ENCODE data around the gene APOBEC4.

The APOBEC4 gene

DNA sequence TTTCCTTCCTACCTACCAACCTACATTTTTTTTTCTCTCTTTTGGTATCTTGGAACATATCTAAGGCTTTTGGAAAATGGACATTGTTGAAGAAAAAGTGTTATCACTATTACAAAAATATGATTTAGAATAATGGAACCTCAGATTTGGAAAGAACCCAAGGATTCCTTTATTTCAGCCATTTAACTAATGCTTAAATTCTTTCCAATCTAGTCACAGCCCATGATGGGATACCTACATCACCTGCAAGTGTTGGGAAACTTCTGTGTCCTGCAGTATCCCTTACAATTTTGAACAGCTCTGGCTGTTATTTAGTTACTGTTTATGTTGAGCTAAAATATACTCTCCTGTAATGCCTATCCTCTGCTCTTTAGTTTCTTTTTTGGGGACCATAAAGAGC lies 22.3 kb upstream of the APOBEC4 start:
- DNase-seq (ENCODE audit: low read depth in 1 of 2, low spot score in 1 of 2) = no peak

DNA sequence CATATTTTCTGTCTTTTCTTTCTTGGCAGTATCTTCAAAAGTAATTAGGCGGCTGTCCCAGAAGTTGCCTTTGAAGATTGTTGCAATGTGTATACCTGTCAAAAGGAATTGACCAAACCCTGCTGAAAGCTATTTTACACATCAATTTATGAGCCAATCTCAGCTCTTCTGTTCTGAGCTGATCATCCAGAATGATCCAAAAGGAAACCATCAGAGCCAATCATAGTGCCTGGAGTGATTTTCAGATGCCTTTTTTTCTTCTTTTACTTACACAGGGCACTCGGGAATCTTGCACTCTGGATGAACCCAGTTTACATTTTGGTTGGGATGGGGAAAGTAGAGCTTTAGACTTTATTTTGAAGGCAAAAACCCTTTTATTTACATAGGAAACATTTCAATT lies 21.8 kb upstream of the APOBEC4 start:
- DNase-seq (ENCODE audit: low read depth in 1 of 2, low spot score in 1 of 2) = no peak

DNA sequence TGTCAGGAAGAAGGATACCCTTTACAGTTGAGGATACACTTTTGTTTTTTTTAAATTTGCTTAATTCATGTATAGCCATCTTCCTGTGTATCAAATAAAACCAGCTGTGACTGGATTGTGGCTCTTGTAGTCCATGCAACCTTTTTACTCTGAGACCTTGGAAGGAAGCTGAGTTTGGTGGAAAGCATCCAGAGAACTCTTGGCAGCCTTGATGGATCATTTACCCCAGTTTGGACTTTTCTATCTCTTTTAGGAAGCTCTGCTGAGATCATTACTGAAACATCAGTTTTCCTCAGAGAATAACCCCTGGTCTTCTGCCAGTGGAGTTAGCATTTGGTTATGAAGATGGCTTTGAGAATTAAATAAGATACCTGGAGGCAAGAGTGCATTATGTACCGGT lies 21.2 kb upstream of the APOBEC4 start:
- DNase-seq (ENCODE audit: low read depth in 1 of 2, low spot score in 1 of 2) = no peak

DNA sequence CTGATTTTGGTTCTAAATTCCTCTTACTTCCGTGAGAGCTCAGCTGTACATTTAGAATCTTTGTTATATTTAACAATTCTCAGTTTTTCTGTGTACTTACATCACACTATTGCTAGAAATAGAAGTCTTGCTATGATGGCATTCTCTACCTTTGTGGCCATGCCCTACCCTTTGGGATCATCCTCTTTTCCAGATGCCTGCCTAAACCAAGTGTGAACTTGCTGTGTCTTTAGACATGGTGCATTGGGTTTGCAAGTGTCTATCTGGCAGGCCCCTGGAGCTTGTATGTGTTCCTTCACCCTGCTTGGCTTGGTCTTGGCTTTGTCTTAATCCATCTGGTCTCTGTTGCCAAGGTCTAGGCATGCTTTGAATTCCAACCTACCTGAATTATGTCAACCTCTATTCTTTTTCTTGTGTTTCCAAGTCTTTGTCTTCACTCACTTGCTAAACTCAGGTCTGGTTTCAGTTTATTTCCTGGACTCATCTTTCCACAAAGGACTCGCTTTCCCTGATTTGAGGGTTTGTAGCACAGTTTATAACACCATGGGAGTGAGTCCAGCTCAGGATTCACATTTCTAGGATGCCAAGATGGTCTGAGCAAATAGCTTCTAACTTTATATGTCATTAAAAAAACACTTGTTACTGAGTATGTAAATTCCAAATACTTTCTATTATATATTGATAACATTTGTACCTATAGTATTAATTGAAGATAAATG lies 20.6 kb upstream of the APOBEC4 start:
- DNase-seq (ENCODE audit: low read depth in 1 of 2, low spot score in 1 of 2) = no peak

DNA sequence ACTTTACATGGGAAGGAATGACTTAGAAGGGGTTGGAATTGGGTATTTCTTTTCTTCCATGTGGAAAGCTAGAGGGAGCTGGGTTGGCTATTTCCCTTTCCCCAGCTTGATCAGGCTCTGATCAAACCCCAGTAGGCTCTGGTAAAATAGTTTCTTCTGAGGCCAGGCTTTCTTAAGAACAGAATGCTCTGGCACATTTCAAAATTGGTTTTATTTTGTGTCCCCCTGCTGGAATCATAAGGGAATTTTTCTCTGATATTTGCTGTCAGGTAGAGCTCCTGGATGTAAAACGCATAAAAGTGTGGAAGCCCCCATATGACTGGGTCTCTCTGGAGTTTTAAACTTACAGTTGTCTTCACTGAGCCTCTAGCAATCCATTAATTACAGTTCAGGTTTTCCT lies 17.1 kb upstream of the APOBEC4 start:
- no peak for DNase-seq (ENCODE audit: low read depth in 1 of 2, low spot score in 1 of 2)

DNA sequence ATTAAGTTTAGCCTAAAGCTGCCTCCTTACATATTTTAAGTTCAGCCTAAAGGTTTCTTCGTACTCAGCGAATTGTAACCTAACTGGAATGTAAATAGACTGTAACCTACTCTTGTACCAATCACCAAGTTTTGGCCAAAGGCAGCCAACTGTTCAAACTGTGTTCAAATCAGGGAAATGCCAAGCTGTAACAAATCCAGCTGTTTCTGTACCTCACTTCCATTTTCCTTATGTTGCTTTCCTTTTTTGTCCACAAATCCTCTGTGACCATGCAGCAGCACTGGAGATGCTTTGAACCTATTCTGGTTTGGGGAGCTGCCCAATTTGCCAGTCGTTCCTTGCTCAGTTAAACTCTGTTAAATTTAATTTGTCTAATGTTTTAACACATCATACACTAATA lies 3.2 kb upstream of the APOBEC4 start:
- DNase-seq (ENCODE audit: low read depth in 1 of 2, low spot score in 1 of 2) = no peak

DNA sequence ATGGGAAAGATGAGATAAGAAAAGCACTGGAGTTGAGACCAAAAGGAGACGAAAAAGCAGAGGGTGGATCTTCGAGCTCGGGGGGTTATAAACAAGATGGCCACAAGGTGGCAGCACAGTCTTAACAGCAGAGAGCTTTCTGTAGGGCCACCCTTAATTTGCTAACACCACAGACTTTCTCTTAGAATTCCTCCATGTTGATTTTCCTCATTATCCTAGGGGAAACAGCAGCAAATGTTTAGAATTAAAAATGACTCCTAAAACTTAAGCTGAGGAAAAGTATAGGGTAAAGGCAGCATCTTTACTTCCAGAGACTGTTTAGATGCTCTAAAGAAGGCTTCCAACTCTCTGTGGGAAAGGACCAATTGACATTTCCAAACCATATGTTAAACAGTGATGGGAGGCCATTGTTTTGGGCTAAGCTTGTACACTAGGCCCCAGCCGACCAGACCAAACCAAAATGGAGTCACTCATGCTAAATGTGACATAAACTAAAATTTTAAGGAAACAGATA lies 2.5 kb upstream of the APOBEC4 start:
- DNase-seq (ENCODE audit: low read depth in 1 of 2, low spot score in 1 of 2) = peak; percentile 44 to 53

DNA sequence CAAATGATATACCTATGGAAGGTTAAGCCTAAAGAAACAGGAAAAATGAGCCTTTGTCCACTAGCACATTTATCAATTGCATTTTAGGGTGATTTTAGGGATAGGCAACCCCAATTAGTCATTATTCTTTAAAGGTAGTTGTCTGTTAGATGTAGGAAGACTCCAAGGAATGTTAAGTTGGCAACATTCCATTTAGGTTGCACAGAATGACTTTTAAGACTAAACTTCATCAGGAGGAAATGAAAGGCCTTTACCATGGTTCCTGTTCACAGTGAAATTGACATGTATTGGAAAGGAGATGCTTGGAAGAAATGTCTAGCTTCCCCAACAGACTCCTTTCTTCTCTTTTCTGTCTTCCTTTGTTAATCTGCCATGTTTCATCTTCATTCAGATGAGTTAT lies 1.6 kb upstream of the APOBEC4 start:
- no peak for DNase-seq (ENCODE audit: low read depth in 1 of 2, low spot score in 1 of 2)

DNA sequence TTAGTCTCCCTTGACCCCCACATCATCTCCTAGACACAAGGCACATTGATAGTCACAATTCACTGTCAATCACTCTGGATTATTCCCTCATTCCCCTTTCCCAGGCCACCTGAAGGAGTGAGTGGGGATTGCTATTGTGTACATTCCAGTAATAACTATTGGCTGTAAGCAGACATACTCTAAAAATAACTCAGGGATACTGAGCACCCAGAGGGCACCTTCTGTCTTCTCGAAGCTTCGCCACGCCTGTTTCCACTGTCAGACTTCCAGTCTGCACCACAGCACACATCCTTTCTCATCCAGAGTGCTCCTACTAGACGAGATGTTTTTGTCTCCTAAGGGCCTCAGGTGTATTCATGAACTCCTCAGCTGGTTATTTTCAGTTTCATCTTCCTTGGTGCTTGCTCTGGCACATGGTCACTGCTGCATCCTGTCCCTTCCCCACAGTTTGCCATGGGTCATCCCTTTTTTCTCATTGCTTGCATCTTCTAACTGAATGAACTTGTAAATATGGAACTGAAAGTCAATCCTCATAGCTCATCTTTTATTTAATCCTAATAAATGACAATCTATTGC lies 848 bp upstream of the APOBEC4 start:
- DNase-seq (ENCODE audit: low read depth in 1 of 2, low spot score in 1 of 2) = no peak

DNA sequence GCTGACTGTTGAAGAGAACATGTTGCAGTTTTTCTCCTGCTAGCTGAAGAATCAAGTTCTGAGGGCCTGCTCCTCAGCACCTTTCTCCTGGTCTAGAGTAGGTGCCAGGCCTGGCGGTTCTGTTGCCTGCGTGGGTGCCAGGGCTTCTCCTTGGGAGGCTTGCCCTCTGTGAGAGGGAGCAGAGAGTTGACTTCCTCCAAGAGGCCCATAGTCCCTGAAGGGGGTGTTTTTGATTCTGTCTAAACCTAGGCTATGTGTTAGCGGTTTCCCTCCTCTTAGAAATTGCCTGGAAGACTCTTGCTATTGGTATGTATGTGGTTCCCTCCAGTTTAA lies 312 bp upstream of the APOBEC4 start:
- no peak for DNase-seq (ENCODE audit: low read depth in 1 of 2, low spot score in 1 of 2)

DNA sequence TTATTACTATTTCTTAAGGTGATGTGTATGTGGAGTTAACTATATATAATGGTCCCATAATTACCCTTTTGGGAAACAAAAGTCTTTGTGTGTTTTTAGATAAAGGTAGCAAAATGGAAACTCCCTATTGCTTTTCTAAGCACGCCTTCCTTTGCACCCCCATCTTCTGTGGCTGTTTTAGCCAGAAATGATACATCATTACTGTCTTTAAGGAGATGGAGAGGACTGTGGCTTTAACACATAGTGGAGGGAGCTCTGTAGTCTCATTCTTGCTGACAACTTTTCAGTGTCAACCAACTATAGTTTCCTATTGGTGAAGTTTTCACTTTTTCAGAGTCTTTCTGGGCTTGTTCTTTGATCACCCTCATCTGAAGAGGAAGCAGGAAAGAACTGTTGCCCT lies 1.0 kb downstream of the APOBEC4 start:
- DNase-seq (ENCODE audit: low read depth in 1 of 2, low spot score in 1 of 2) = no peak

DNA sequence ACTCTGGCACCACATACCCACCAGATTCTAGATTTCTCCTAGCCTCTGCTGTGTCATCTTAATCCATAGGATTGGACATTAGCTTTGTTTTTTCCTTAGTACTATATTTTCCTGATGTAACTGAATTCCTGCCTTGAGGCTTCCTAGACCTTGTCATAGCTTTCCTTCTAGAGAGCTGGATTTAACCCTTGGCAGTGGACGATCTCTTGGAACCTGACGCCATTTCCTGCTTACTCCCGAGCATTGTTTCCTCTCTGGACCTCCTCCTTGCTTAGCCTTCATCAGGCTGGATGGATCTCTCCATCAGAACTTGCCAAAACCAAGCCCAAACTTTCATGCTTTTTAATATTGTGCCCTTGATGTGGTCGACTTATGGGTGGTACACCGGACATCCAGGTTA lies 1.5 kb downstream of the APOBEC4 start:
- DNase-seq (ENCODE audit: low read depth in 1 of 2, low spot score in 1 of 2) = no peak

DNA sequence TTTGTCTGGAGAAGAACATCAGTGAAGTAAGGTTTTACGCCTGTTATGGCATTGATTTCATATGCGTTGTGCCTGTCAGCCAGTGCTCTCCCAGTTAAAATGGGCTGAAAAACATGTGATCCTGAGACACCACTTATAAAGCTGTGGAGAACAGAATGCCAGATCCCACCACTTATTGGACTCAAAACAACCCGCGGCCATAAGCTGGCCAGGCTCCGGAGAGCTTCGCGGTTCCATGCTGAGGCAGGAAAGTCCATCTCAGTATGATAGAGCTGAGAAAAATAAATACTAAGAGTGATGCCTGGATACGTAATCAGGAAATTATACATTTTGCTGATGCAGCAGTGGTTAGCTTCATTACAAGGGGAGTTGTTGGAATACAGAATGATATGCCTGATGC lies 5.1 kb downstream of the APOBEC4 start:
- no peak for DNase-seq (ENCODE audit: low read depth in 1 of 2, low spot score in 1 of 2)

DNA sequence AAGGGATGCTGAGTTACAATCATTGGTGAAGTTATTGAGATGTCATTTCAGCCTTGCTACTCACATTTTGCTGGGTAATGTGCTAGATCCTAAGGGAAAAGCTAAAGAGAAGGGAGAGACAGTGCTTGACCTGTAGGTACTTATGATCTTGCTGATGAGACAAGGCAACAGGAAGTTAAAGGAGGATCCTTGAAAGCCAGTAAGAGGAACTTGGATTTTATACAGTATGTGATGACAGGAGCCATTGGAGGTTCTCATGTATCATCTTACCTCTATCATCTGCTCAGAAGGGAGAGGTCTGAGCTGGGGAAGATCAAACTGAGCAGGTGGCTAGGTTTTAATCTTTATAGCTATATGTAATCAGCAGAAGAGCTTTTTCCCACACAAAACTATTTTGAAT lies 6.3 kb downstream of the APOBEC4 start:
- DNase-seq (ENCODE audit: low read depth in 1 of 2, low spot score in 1 of 2) = no peak

DNA sequence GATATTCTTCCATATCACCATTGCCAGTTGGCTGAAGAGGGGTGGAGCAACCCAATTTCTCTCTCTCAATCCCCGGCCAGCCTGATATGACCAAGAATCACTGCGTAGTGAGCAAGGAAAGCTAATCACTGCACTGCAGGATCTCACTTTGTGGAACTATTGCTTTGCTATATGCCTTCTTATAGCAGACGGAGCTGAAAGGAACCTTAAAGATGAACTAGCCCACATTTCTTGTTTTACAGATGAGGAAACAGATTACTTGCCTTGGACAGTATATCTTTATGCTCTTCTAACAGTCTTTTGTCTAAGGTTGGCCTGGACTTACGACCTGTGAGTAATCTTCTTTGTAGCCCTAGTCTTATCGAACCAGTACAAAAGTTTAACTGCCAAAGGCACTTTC lies 7.6 kb downstream of the APOBEC4 start:
- no peak for DNase-seq (ENCODE audit: low read depth in 1 of 2, low spot score in 1 of 2)

DNA sequence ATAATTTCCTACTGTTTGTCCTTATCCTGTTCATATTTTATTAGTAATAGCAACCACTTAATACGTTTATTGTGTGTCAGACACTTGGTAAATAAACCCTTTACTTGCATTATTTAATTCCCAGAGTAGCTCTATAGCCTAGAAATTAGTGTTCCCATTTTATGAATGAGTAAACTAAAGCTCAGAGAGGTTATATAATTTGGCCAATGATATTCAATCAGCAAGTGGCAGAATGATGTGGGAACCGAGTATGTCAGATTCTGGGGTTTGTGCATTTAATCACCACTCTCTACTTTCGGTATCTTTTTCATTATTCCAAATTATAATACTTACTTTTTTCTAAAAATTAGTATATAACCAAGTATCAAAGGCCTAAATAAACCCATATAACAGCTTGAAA lies 10.9 kb downstream of the APOBEC4 start:
- no peak for DNase-seq (ENCODE audit: low read depth in 1 of 2, low spot score in 1 of 2)

DNA sequence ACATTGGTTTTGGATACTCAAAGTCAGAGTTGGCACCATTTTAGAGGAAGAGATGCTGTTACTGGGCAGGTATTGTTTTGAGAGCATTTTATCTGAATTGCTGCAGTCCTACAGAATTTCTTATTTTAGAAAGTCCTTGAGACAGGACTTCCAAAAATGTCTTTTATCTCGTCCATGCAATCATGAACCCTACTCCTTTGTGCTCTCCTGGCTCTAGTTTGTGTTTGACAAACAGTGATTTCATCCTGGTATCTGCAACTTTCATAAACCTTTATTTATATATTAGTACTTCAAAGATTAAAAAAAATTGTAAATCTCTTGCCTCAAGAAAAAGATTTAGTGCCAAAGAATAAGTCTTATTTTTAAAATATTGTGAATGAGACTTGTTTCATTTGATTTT lies 12.9 kb downstream of the APOBEC4 start:
- no peak for DNase-seq (ENCODE audit: low read depth in 1 of 2, low spot score in 1 of 2)

DNA sequence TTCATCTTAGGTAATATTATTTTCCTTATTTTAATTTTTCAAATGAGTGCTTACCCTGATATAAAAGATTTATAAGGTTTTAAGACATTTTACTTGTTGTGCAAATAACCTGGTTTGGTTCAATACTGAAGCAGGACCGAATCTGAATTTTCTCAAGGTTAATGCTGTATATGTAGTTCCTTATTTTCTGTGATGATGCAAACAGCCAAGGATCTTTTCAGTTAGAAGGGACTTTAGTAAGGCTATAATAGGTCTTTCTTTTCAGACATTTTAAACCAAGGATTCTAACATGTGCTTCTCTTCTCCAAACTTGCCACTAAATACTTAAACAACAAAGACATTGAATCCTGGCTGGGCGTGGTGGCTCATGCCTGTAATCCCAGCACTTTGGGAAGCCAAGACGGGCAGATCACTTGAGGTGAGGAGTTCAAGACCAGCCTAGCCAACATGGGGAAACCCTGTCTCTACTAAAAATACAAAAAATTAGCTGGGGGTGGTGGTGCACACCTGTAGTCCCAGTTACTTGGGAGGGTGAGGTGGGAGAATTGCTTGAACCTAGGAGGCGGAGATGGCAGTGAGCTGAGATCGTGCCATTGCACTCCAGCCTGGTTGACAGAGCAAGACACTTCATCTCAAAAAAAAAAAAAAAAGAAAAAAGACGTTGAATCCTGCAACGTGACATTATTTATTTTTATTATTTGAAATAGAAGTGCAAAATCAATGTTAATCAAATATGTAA lies 14.3 kb downstream of the APOBEC4 start:
- DNase-seq (ENCODE audit: low read depth in 1 of 2, low spot score in 1 of 2) = no peak

DNA sequence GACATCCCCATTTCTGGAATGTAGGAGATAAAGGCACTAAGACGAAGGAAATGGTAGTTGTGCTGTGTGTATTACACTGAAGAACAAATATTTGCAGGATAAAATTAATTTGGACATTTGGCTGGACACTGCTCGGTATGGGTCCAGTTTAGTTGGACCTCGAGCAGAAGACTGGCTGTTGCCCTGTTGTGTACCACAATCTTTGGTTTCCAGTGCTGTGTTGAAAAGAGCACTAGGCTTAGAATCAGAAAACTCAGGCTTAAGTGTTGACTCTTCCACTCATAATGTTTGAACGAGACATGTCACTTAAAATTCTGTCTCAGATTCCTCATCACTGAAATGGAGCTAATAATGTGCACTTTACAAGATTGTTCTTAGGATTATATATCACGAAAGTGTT lies 16.3 kb downstream of the APOBEC4 start:
- no peak for DNase-seq (ENCODE audit: low read depth in 1 of 2, low spot score in 1 of 2)

DNA sequence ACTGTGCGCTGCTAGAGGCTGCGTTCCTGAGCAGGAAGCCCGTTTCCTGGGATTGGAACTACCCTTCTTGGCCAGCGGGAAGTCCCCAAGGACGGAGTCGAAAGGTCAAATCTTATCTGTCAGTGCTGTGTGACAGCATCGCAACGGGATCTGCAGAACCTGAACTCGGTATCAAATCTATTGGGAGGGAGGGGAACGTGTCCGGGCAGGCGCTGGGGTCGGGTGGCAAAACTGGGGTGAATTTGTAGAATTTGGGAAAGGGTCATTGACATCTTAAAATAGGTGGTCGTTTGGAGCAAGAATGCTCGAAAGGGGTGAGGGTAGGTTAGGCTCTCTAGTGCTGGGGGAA lies 16.8 kb downstream of the APOBEC4 start:
- no peak for DNase-seq (ENCODE audit: low read depth in 1 of 2, low spot score in 1 of 2)

DNA sequence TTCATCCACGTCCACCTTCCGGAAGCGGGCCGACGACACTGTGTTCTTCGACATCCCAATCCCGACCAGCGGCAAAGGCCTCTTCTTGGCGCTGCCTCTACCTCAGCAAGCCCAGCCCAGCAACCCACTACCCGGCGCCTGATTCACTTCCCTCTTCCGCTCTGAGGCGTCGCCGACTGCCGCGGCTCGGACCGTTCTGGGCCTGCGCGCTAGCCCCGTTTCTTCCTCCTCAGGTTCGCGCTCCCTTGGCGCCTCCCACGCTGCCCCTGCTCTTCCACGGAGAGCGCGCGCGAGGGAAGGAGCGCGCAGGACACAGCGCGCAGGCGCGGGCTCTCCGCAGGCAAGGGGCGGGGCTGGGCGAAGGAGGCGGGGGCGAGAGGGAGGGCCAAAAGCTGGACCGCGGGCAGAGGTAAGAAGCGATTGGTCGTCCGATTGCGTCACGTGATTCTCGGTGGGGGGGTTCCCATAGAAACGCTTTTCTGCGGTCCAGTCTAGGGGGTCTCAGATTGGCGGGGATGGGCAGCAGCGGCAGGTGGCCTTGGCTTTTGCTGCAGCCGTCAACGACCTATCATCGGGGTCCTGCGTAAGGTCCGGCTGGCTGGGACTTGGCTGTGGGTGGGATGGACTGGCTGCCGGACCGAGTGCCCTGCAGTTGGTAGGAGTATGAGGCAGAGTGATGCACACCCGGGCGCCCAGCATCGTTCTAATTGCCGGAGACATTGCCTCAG lies 17.3 kb downstream of the APOBEC4 start, which contains the start of gene ARPC5:
TSS of gene ARPC5 (minus strand) at position 178 of the 728 bp plus-strand sequence. CDS start at position 54, 124 bp downstream.
- peak; percentile 92 to 97 for DNase-seq (ENCODE audit: low read depth in 1 of 2, low spot score in 1 of 2)

DNA sequence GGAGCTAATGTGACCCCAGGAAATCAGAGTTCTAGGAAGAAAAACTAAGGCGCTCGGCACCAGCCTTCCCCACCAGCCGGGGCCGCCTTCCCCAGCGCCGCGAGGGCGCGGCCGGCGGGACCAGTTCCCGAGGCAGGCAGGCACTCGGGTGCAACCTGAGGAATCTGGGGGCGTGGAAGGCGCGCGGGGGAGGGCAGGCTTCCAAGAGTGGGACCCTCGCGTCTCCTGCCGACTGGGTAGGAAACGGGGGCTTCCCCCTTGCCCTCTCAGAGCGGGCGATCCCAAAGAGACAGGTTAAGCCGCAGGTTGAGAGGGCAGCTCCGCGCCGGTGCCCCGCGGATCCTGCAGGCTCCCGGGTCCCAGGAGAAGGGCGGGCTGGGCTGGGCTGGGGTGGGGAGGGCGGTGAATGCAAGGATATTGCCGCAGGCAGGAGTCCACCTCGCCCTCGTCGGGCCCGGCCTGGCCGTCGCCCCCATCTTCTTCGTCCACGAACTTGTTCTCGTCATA lies 18.0 kb downstream of the APOBEC4 start:
- DNase-seq (ENCODE audit: low read depth in 1 of 2, low spot score in 1 of 2) = peak in 1 of 2 donors; percentile 8
